Bronchial epithelial cell (primary cell): ENCODE results near the gene DMD. TPM values are rescaled to one million over a fixed set of nuclear protein-coding genes. Genes with fewer than 3 reads are reported as not detected.

Experiments
- DNase-seq: peaks from one replicate; pipeline ENCODE4 v3.0.0-alpha.2; 2010; ENCODE audit warnings: low read depth
- FAIRE-seq: peaks from 2 replicates; lab custom pipeline; 2011; peaks lifted over from hg19 to GRCh38; lab: Jason Lieb, UNC
- H3K27me3 ChIP-seq: 2 replicates; pipeline ENCODE4 v1.5.1; 2011; ENCODE audit warnings: low read length; ENCODE audit not compliant: control insufficient read depth, insufficient read depth
- H3K36me3 ChIP-seq: 2 replicates; pipeline ENCODE4 v1.5.1; 2011; ENCODE audit warnings: low read length; ENCODE audit not compliant: control insufficient read depth, insufficient read depth
- H3K4me3 ChIP-seq: 2 replicates; pipeline ENCODE4 v1.5.1; 2011; ENCODE audit warnings: mild to moderate bottlenecking, low read depth, low read length, control low read depth
- total RNA-seq: library from RNA; depleted of rRNA; stranded (reverse); fragments of >200 nt; gene quantifications from 2 replicates; pipeline ENCODE4 v1.2.1, GENCODE V29; 2014
- TF ChIP-seq, protein P1 (sequence below): IDR thresholded peaks from 2 replicates; pipeline ENCODE4 v1.5.1; 2011; ENCODE audit warnings: mild to moderate bottlenecking, moderate library complexity, low read length, control low read depth, inconsistent platforms; ENCODE audit not compliant: insufficient read depth, severe bottlenecking

The DMD gene
- total RNA-seq, 1 donor from 2014 or later = 4.5 TPM

DNA sequence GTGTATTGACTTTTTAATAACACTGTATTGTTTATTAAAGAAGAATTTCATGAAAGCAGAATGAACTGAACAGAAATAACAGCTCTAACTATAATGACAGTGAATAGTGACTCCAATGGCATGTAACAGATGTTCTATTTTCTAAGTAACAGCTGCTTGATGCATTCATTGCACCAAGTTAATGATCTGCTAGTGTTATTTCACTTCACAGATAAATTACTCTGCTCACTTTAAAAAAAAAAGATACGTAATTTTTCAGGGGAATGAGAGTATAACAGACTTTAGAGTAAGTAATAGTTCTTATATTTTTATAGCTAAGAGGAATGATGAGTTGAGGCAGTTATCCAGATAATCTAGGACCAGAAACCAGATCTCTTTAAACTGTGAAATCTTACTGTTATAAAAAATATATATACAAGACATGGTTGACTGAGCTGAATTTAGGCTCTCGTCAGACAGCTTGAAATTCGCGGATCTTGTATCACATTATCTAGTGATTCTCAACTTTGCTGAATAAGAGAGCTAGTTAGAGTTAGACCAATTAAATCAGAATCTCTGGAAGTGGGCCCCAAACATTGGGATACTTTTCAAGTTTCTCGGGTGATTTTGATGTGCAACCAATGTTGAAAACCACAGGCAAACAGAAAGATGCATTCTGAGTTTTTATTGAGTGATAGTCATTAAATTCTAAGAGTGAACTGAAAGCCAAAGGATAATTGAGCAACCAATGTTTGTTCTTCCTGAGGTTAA is 840.7 kb downstream of the DMD start:
- TF ChIP-seq, protein P1, sequence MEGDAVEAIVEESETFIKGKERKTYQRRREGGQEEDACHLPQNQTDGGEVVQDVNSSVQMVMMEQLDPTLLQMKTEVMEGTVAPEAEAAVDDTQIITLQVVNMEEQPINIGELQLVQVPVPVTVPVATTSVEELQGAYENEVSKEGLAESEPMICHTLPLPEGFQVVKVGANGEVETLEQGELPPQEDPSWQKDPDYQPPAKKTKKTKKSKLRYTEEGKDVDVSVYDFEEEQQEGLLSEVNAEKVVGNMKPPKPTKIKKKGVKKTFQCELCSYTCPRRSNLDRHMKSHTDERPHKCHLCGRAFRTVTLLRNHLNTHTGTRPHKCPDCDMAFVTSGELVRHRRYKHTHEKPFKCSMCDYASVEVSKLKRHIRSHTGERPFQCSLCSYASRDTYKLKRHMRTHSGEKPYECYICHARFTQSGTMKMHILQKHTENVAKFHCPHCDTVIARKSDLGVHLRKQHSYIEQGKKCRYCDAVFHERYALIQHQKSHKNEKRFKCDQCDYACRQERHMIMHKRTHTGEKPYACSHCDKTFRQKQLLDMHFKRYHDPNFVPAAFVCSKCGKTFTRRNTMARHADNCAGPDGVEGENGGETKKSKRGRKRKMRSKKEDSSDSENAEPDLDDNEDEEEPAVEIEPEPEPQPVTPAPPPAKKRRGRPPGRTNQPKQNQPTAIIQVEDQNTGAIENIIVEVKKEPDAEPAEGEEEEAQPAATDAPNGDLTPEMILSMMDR = no peak
- Histone ChIP-seq H3K36me3 (no peaks in the 10 kb centered on the region), H3K27me3 (no peaks in the 10 kb centered on the region), H3K4me3 (no peak overlapping the region)
- FAIRE-seq (no peak), DNase-seq (no peak)

DNA sequence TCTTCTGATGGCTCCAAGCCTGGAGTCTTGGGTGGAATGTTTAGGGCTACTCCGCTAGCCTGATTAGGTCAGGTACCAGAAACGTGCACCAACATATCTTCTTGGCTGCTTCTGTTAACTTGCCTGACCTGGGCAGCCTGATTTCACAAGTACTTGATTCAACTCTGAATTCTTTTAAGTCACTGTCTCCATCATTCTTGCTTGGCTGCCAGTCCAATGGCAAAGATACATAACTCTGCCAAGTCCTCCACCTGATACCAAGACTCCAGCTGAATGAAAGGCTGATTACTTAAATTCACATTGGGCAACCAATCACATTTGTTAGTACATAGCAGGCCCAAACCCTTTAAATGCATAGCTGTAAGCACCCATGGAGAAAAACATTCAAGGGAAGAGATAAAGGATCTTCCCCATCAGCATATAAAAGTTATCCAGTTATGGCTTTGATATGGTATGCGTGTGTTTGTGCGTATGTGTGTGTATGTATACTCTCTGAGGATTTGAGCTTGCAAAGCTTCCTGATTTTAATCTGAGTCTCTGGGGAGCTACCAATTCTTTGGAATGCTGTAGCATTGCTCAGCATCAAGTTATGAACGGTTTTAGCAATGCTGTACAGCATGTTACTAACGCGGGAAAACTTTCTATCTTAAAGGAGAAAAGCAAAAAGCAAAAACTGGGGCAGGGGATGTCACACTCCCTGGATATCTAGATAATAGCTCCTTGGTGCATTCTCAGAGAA is 917.2 kb downstream of the DMD start:
- Histone ChIP-seq H3K27me3 (no peaks in the 10 kb centered on the region), H3K4me3 (no peak overlapping the region), H3K36me3 (no peaks in the 10 kb centered on the region)
- TF ChIP-seq, protein P1 = no peak
- DNase-seq = no peak
- no peak for FAIRE-seq

DNA sequence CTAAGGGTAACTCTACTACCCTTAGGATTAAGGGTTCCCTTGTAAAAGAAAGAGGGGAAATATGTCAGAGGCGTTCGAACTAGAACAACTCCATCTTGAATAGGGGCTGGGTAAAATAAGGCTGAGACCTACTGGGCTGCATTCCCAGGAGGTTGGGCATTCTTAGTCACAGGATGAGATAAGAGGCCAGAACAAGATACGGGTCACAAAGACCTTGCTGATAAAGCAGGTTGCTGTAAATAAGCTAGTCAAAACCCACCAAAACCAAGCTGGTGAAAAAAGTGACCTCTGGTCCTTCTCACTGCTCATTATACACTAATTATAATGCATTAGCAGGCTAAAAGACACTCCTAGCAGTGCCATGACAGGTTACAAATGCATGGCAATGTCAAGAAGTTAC is 922.0 kb downstream of the DMD start:
- Histone ChIP-seq H3K4me3 (no peak overlapping the region), H3K36me3 (no peaks in the 10 kb centered on the region), H3K27me3 (no peaks in the 10 kb centered on the region)
- DNase-seq (no peak), FAIRE-seq (no peak)
- TF ChIP-seq, protein P1 = no peak

DNA sequence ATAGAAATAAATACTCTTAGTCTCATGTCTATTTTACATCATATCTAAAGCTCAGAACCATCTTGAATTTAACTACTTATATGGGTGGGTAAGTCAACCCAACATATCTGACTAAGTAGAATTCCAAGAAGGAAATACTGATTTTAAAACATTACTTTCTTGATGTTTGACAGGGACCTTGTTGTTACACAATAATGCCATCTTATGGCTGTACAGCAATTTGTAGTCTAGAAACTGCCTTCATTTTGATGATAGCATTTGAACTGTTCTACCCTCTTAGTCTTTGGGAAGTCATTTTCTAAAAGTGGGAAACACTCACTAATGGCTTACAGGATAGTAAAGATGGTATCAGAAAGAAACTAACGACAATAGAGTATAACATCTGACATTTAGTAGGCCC is 929.5 kb downstream of the DMD start:
- TF ChIP-seq, protein P1 = no peak
- FAIRE-seq = no peak

DNA sequence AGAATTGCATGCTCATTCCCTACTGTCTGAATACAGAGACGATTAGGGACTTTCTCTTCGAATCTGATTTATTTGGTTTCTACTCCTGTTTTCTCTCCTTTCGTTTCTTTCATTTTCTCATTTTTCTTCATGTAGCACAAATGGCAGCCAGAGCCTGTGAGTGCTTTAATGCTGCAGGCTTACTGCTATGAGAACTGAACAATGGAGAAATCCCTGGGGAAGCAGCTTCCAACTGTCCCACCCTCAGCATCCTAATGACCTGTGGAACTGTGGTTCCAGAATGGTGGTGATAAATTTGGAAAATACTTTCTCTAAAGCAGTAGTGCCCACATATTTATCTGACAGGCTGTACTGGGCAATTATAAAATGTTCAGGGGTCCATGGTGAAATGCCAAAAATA is 930.4 kb downstream of the DMD start:
- Histone ChIP-seq H3K4me3 (no peak overlapping the region), H3K27me3 (no peaks in the 10 kb centered on the region), H3K36me3 (no peaks in the 10 kb centered on the region)
- TF ChIP-seq, protein P1 = no peak
- no peak for FAIRE-seq
- DNase-seq = no peak

More for the DNA sequence above, 929.5 kb downstream of the DMD start:
- H3K36me3 ChIP-seq = no peaks in the 10 kb centered on the region
- no peak overlapping the region for H3K4me3 ChIP-seq
- H3K27me3 ChIP-seq = no peaks in the 10 kb centered on the region
- no peak for DNase-seq
